H9 (cell line): Measurements from ENCODE around the gene SPIB. TPM values are rescaled to one million over a fixed set of nuclear protein-coding genes. Genes with fewer than 3 reads are reported as not detected.
A peak's percentile ranks its signal among the peaks of the same experiment; 100 is the strongest.

Experiments
- DNase-seq: peaks from one replicate; pipeline ENCODE4 v3.0.0-alpha.2; 2017
- H2AFZ ChIP-seq: one replicate; pipeline ENCODE4 v1.6.1; 2013; ENCODE audit warnings: mild to moderate bottlenecking, low read length, control low read depth, moderate library complexity
- H2AK5ac ChIP-seq: 2 replicates; pipeline ENCODE4 v1.6.1; 2013; ENCODE audit warnings: low read length, control low read depth, mixed read lengths; ENCODE audit not compliant: insufficient read length
- H2BK120ac ChIP-seq: one replicate; pipeline ENCODE4 v1.6.1; 2013; ENCODE audit warnings: low read depth, mild to moderate bottlenecking, low read length, control low read depth, inconsistent platforms; ENCODE audit not compliant: poor library complexity, severe bottlenecking
- H2BK12ac ChIP-seq: 2 replicates; pipeline ENCODE4 v1.6.1; 2013; ENCODE audit warnings: low read length, control low read depth, mixed read lengths, low read depth; ENCODE audit not compliant: insufficient read length
- H2BK15ac ChIP-seq: 2 replicates; pipeline ENCODE4 v1.6.1; 2013; ENCODE audit warnings: low read depth, low read length, control low read depth
- H2BK20ac ChIP-seq: one replicate; pipeline ENCODE4 v1.6.1; 2013; ENCODE audit warnings: low read depth, mild to moderate bottlenecking, low read length, control low read depth, inconsistent platforms; ENCODE audit not compliant: poor library complexity, severe bottlenecking
- H2BK5ac ChIP-seq: 2 replicates; pipeline ENCODE4 v1.6.1; 2013; ENCODE audit warnings: low read length, control low read depth, mixed read lengths; ENCODE audit not compliant: insufficient read length
- H3K14ac ChIP-seq: 2 replicates; pipeline ENCODE4 v1.6.1; 2013; ENCODE audit warnings: low read length, control low read depth; ENCODE audit not compliant: insufficient read depth
- H3K18ac ChIP-seq: 2 replicates; pipeline ENCODE4 v1.6.1; 2013; ENCODE audit warnings: low read depth, mild to moderate bottlenecking, mixed read lengths, low read length, control low read depth; ENCODE audit not compliant: insufficient read length
- H3K23ac ChIP-seq: 2 replicates; pipeline ENCODE4 v1.6.1; 2013; ENCODE audit warnings: low read length, control low read depth, mixed read lengths, low read depth; ENCODE audit not compliant: insufficient read length
- H3K23me2 ChIP-seq: 2 replicates; pipeline ENCODE4 v1.6.1; 2013; ENCODE audit warnings: low read depth, mild to moderate bottlenecking, mixed read lengths, low read length, control low read depth; ENCODE audit not compliant: insufficient read length, poor library complexity, severe bottlenecking
- H3K27ac ChIP-seq: 2 replicates; pipeline ENCODE4 v1.5.1; 2013; ENCODE audit warnings: low read length, control low read depth, mixed read lengths, low read depth; ENCODE audit not compliant: insufficient read length
- H3K27me3 ChIP-seq: 2 replicates; pipeline ENCODE4 v1.6.1; 2013; ENCODE audit warnings: low read length, control low read depth, inconsistent platforms; ENCODE audit not compliant: insufficient read depth
- H3K4ac ChIP-seq: 2 replicates; pipeline ENCODE4 v1.6.1; 2013; ENCODE audit warnings: low read depth, mild to moderate bottlenecking, control low read depth, inconsistent platforms, low read length, moderate library complexity
- H3K4me1 ChIP-seq: 2 replicates; pipeline ENCODE4 v1.6.1; 2013; ENCODE audit warnings: low read length, control low read depth, inconsistent platforms; ENCODE audit not compliant: insufficient read depth
- H3K4me2 ChIP-seq: 2 replicates; pipeline ENCODE4 v1.6.1; 2013; ENCODE audit warnings: low read length, control low read depth, mixed read lengths; ENCODE audit not compliant: insufficient read length, insufficient read depth
- H3K56ac ChIP-seq: 2 replicates; pipeline ENCODE4 v1.6.1; 2013; ENCODE audit warnings: low read depth, mild to moderate bottlenecking, mixed read lengths, low read length, control low read depth; ENCODE audit not compliant: insufficient read length
- H3K79me1 ChIP-seq: 2 replicates; pipeline ENCODE4 v1.6.1; 2013; ENCODE audit warnings: low read depth, mild to moderate bottlenecking, moderate library complexity, low read length, control low read depth, inconsistent platforms; ENCODE audit not compliant: insufficient read depth, poor library complexity, severe bottlenecking
- H3K79me2 ChIP-seq: 2 replicates; pipeline ENCODE4 v1.6.1; 2013; ENCODE audit warnings: low read length, control low read depth, inconsistent platforms; ENCODE audit not compliant: insufficient read depth
- H3K9ac ChIP-seq: 2 replicates; pipeline ENCODE4 v1.6.1; 2013; ENCODE audit warnings: low read length, control low read depth, mixed read lengths; ENCODE audit not compliant: insufficient read length; ENCODE audit errors: extremely low read depth
- H3K9me3 ChIP-seq: one replicate; pipeline ENCODE4 v1.6.1; 2013; ENCODE audit warnings: low read depth, low read length, inconsistent platforms; ENCODE audit not compliant: control insufficient read depth
- H3T11ph ChIP-seq: one replicate; pipeline ENCODE4 v1.6.1; 2013; ENCODE audit warnings: mild to moderate bottlenecking, low read length, control low read depth, inconsistent platforms
- H4K20me1 ChIP-seq: one replicate; pipeline ENCODE4 v1.6.1; 2013; ENCODE audit not compliant: control insufficient read depth, insufficient read length, insufficient read depth
- H4K5ac ChIP-seq: 2 replicates; pipeline ENCODE4 v1.6.1; 2013; ENCODE audit warnings: low read depth, mild to moderate bottlenecking, mixed read lengths, low read length, control low read depth; ENCODE audit not compliant: insufficient read length
- H4K8ac ChIP-seq: replicated peaks from 2 replicates; pipeline ENCODE4 v1.6.1; 2013; ENCODE audit warnings: low read length, control low read depth, mixed read lengths, low read depth; ENCODE audit not compliant: insufficient read length
- H4K91ac ChIP-seq: 2 replicates; pipeline ENCODE4 v1.6.1; 2013; ENCODE audit warnings: low read depth, mild to moderate bottlenecking, moderate library complexity, mixed read lengths, low read length, control low read depth; ENCODE audit not compliant: insufficient read length
- H3K27ac Mint-ChIP-seq, 3 experiments: 2 replicates in 2 of 3; 3 replicates in 1 of 3; pipeline ENCODE4 v1.8.0; 2020 to 2021; ENCODE audit warnings: mixed read lengths in 3 of 3, mild to moderate bottlenecking in 1 of 3, moderate library complexity in 1 of 3
- H3K27me3 Mint-ChIP-seq: 2 replicates; pipeline ENCODE4 v1.8.0; 2021; ENCODE audit warnings: low read depth, mild to moderate bottlenecking, moderate library complexity, mixed read lengths
- H3K36me3 Mint-ChIP-seq, 3 experiments: 2 replicates in 2 of 3; 3 replicates in 1 of 3; pipeline ENCODE4 v1.8.0; 2020 to 2021; ENCODE audit warnings: low read depth in 3 of 3, mixed read lengths in 3 of 3; ENCODE audit not compliant: insufficient read depth in 1 of 3
- H3K4me1 Mint-ChIP-seq, 2 experiments: 2 replicates each; pipeline ENCODE4 v1.8.0; 2020; ENCODE audit warnings: mixed read lengths in 2 of 2
- H3K4me3 Mint-ChIP-seq, 2 experiments: 2 replicates in 1 of 2; 3 replicates in 1 of 2; pipeline ENCODE4 v1.8.0; 2020 to 2021; ENCODE audit warnings: mild to moderate bottlenecking in 2 of 2, mixed read lengths in 2 of 2, moderate library complexity in 1 of 2
- H3K9me3 Mint-ChIP-seq, 2 experiments: 2 replicates in 1 of 2; 3 replicates in 1 of 2; pipeline ENCODE4 v1.8.0; 2020; ENCODE audit warnings: mild to moderate bottlenecking in 2 of 2, mixed read lengths in 2 of 2, moderate library complexity in 1 of 2
- CTCF ChIP-seq: fragments of 200-600 bp; sonication (generic); conservative IDR thresholded peaks from 3 replicates; pipeline ENCODE4 v1.8.0; 2021; ENCODE audit warnings: antibody characterized with exemption, mild to moderate bottlenecking
- WGBS: extraction: QIAGEN DNeasy Blood & Tissue Kit; methylation state at CpG from one replicate; pipeline ENCODE4 v1.1.7; 2013; ENCODE audit warnings: missing lambda C conversion rate, low lambda C conversion rate, mixed read lengths; ENCODE audit not compliant: insufficient read length; ENCODE audit errors: extremely low coverage; 5-methylcytosine and 5-hydroxymethylcytosine counted together
- total RNA-seq: library from RNA; stranded (reverse); gene quantifications from 2 replicates; pipeline ENCODE4 v1.2.1, GENCODE V29; 2021

SPIB gene
- total RNA-seq, 1 experiment from 2014 or later = 33.3 TPM

DNA sequence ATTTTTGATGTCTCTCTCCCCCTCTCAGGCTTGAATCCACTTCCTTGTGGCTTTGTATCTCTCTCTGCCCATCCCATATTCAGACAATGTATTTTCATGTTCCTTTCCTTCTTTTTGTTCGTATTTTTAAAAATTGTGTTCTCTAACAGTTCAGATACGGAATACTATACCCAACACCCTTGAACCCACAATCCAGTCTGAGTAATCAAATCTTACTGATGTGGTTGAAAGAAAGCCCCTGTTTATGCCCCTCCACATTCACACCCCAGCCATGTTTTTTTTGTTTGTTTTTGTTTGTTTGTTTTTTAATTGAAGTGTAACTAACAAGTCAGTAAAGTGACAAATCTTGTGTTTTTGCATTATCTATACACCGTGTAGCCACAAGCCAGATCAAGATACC, 1.4 kb downstream of the SPIB start:
- Mint-ChIP-seq H3K4me3 (peak overlapping the region; percentile 77 to 90), H3K27ac (peak overlapping the region in 2 of 3 experiments; percentile 8 to 15; a peak in 1 of 7 replicates), H3K27me3 (peaks cover 9% of the 10 kb centered on the region), H3K9me3 (peaks cover 0 to 3% of the 10 kb centered on the region in 2 experiments; a peak in 1 of 5 replicates), H3K36me3 (peaks cover 0 to 22% (median 7%) of the 10 kb centered on the region in 3 experiments; a peak in 3 of 7 replicates), H3K4me1 (peaks cover 20 to 24% of the 10 kb centered on the region in 2 experiments)
- Histone ChIP-seq H3T11ph (no peak overlapping the region), H3K4me2 (peak overlapping the region; percentile 93), H3K9me3 (no peaks in the 10 kb centered on the region), H2BK12ac (no peak overlapping the region), H2AK5ac (no peak overlapping the region), H4K8ac (no peak overlapping the region), H3K56ac (no peak overlapping the region), H3K9ac (no peak overlapping the region), H3K4me1 (no peaks in the 10 kb centered on the region), H2BK15ac (no peak overlapping the region), H3K79me2 (peaks cover 3% of the 10 kb centered on the region; the same call in 1 of the 2 replicates), H2BK120ac (no peak overlapping the region), H2AFZ (no peak overlapping the region), H3K23ac (no peak overlapping the region), H3K79me1 (no peaks in the 10 kb centered on the region), H4K5ac (no peak overlapping the region), H2BK5ac (no peak overlapping the region), H3K23me2 (peaks cover 15% of the 10 kb centered on the region), H3K27me3 (no peaks in the 10 kb centered on the region), H4K20me1 (no peaks in the 10 kb centered on the region), H3K18ac (no peak overlapping the region), H2BK20ac (no peak overlapping the region), H3K4ac (no peak overlapping the region), H4K91ac (no peak overlapping the region), H3K27ac (no peak overlapping the region), H3K14ac (no peak overlapping the region)
- DNase-seq = no peak
- WGBS = no CpG with 5 or more reads among the region's 3 CpGs
- no peak for TF ChIP-seq CTCF
